BJ (cell line): Measurements from ENCODE around the gene TSTD2. TPM values are rescaled to one million over a fixed set of nuclear protein-coding genes. Genes with fewer than 3 reads are reported as not detected.

Experiments used
- CTCF ChIA-PET: fragments of 350-600 bp; formaldehyde crosslinking; extraction: SDS; loops from one replicate; lab custom pipeline; 2021; ENCODE audit warnings: antibody characterized with exemption, inconsistent platforms; lab: Yijun Ruan, JAX
- POLR2A ChIA-PET: fragments of 300-600 bp; sonication (Branson Sonifier 250); formaldehyde crosslinking; extraction: SDS; loops from one replicate; lab custom pipeline; 2021; ENCODE audit warnings: antibody characterized with exemption; lab: Charles Lee
- DNase-seq: peaks from one replicate; pipeline ENCODE4 v3.0.0-alpha.2; 2011; ENCODE audit warnings: low read depth
- H3K27me3 ChIP-seq: 2 replicates; pipeline ENCODE4 v1.6.0; 2011; ENCODE audit warnings: low read length; ENCODE audit not compliant: control insufficient read depth, insufficient read depth
- H3K36me3 ChIP-seq: 2 replicates; pipeline ENCODE4 v1.5.1; 2011; ENCODE audit warnings: low read length; ENCODE audit not compliant: control insufficient read depth, insufficient read depth
- H3K4me3 ChIP-seq: 2 replicates; pipeline ENCODE4 v1.5.1; 2011; ENCODE audit warnings: low read depth, mild to moderate bottlenecking, control low read depth, low read length
- polyA plus RNA-seq: library from polyadenylated mRNA; depleted of rRNA; stranded (reverse); fragments of >200 nt; gene quantifications from 2 replicates; pipeline ENCODE4 v1.2.3, GENCODE V29; 2011
- TF ChIP-seq, protein P1 (sequence below): IDR thresholded peaks from 2 replicates; pipeline ENCODE4 v1.5.1; 2011; ENCODE audit warnings: low read depth, mild to moderate bottlenecking, control low read depth, inconsistent platforms, low read length, moderate library complexity; ENCODE audit not compliant: insufficient read depth

The TSTD2 gene
- polyA plus RNA-seq, 1 experiment, result 15.4 TPM

DNA sequence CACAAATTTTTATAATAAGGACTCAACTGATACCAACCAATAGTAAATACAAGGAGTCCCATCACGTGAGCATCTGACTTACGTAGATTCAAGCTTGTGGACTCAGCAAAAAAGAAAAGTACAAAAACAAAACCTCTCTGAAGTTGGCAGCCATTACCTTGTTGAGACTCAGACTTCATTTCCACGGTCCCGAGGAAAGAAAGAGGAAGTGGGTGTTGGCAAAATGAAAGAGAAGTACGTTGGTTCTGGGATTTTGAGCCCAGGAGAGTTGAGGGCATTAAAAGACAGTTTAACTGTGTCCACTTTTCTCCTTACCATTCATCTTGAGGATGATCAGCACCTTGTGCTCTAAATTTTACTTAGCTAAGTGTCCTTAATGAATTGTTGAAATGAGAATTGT, 27.2 kb upstream of the TSTD2 start:
- POLR2A ChIA-PET, result no interaction called here
- no peaks in the 10 kb centered on the region for H3K27me3 ChIP-seq
- no peak for DNase-seq
- H3K36me3 ChIP-seq, result peaks cover 17% of the 10 kb centered on the region
- no peak overlapping the region for H3K4me3 ChIP-seq
- TF ChIP-seq, protein P1, sequence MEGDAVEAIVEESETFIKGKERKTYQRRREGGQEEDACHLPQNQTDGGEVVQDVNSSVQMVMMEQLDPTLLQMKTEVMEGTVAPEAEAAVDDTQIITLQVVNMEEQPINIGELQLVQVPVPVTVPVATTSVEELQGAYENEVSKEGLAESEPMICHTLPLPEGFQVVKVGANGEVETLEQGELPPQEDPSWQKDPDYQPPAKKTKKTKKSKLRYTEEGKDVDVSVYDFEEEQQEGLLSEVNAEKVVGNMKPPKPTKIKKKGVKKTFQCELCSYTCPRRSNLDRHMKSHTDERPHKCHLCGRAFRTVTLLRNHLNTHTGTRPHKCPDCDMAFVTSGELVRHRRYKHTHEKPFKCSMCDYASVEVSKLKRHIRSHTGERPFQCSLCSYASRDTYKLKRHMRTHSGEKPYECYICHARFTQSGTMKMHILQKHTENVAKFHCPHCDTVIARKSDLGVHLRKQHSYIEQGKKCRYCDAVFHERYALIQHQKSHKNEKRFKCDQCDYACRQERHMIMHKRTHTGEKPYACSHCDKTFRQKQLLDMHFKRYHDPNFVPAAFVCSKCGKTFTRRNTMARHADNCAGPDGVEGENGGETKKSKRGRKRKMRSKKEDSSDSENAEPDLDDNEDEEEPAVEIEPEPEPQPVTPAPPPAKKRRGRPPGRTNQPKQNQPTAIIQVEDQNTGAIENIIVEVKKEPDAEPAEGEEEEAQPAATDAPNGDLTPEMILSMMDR, result no peak
- CTCF ChIA-PET, result interaction anchor here (1.6 kb wide), 1 partner anchor 21 kb away, joined by 9 read pairs; no protein-coding TSS in a partner anchor

DNA sequence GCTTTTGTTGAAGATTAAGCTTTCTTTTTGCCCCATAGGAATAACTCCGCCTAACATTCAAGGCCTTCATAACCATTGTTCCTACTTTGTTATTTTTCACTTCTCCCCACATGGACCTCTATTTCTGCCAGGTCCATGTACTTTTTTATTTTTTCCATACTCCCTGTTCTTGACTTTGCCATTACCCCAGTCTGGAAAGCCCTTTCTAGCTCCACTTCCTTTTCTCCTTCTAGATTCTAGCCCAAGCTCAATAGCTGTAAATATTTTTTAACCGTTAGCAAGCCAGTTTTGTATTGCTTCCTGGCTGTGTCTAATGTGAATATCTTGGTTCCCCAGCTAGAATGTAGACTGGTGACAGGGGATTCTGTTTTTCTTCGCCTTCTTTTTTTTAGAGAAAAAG, 26.6 kb upstream of the TSTD2 start:
- no peak for DNase-seq
- ChIA-PET CTCF (interaction anchor here (0.8 to 1.6 kb wide), 2 partner anchors 12 to 20 kb away, joined by 4 to 9 read pairs; no protein-coding TSS in a partner anchor), POLR2A (no interaction called here)
- no peak overlapping the region for H3K4me3 ChIP-seq
- TF ChIP-seq, protein P1, result no peak
- H3K27me3 ChIP-seq, result no peaks in the 10 kb centered on the region
- peaks cover 18% of the 10 kb centered on the region for H3K36me3 ChIP-seq

DNA sequence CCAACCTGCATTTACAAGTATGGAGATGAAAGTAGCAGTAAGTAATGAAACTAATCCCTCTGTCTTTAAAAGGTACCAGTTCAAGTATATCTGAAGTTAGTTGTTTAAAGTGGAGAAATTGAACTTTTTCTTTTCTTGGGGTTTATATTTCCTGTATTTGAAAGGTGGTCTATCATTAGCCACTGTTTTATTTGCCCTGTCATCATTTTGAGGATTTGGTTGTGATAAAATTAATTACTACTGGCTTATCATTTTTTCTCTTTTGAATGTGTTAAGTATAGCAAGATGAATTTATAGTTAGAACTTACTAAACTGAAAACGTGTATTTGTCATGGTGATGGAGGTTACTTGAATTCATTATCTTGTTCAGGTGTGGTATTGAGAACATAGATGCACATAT, 25.5 kb upstream of the TSTD2 start:
- ChIA-PET CTCF (no interaction called here), POLR2A (no interaction called here)
- DNase-seq, result no peak
- TF ChIP-seq, protein P1, result no peak
- H3K27me3 ChIP-seq, result no peaks in the 10 kb centered on the region
- no peak overlapping the region for H3K4me3 ChIP-seq
- H3K36me3 ChIP-seq, result peaks cover 14% of the 10 kb centered on the region

DNA sequence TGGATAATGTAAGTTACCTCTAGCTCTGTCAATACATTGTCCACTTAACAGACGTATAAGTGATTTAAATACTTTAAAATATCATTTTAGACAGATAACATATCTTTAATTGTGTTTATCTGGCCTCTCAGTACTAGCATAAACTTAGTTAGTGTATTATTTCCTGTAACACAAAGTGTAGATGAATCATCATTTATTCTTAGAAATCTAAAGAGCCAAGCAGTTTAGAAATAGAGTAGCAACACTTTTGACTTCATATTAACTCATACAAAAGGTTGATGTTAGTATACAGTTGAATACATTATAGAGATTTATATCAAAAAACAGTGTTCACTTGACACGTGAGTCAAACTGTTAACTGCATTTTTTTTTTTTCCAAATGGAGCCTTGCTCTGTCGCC, 18.5 kb upstream of the TSTD2 start:
- POLR2A ChIA-PET, result no interaction called here
- no peak overlapping the region for H3K4me3 ChIP-seq
- CTCF ChIA-PET, result no interaction called here
- peaks cover 5% of the 10 kb centered on the region for H3K36me3 ChIP-seq
- no peak for DNase-seq
- no peaks in the 10 kb centered on the region for H3K27me3 ChIP-seq
- TF ChIP-seq, protein P1, result no peak

DNA sequence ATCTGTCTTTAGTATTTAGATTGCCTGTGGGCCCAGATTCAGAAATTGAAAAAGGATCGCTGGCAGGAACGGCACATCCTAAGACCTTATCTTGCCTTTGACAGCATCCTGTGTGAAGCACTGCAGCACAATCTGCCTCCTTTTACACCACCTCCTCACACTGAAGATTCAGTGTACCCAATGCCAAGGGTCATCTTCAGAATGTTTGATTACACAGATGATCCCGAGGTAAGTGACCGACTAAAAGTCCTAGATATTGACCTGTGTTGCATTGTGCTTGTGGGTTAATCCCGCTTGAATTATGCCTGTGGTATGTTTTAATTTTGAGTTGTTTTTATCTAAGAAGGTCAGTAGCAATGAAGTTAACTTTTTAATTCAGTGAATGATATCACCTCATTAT, 14.8 kb upstream of the TSTD2 start:
- H3K36me3 ChIP-seq, result peaks cover 5% of the 10 kb centered on the region
- TF ChIP-seq, protein P1, result no peak
- ChIA-PET POLR2A (no interaction called here), CTCF (interaction anchor here (0.8 to 1.2 kb wide), 4 partner anchors 11 to 22 kb away, joined by 3 to 4 read pairs (median 3); no protein-coding TSS in a partner anchor)
- no peaks in the 10 kb centered on the region for H3K27me3 ChIP-seq
- DNase-seq, result no peak
- H3K4me3 ChIP-seq, result no peak overlapping the region
